ENCODE results near the gene PRPSAP1. TPM values are rescaled to one million over a fixed set of nuclear protein-coding genes. Genes with fewer than 3 reads are reported as not detected.
A peak's percentile ranks its signal among the peaks of the same experiment; 100 is the strongest.

PRPSAP1 gene
- total RNA-seq, 1 experiment from 2014 or later: 38.4 TPM

GRCh38 chr17:76345377-76345974, 8.2 kb downstream of the PRPSAP1 start:
- no peaks in the 10 kb centered on the region for H3K79me1 ChIP-seq (ENCODE audit: insufficient read depth, low read depth, low read length, poor library complexity, severe bottlenecking)
- H3K56ac ChIP-seq (ENCODE audit: insufficient read length, low read depth, low read length): no peak overlapping the region
- H4K91ac ChIP-seq (ENCODE audit: insufficient read length, low read depth, low read length): no peak overlapping the region
- Mint-ChIP-seq H3K36me3 (ENCODE audit: insufficient read depth in 1 of 3, low read depth in 3 of 3) (peaks cover 20 to 55% (median 51%) of the 10 kb centered on the region in 3 experiments; a peak in 6 of 7 replicates), H3K27ac (peak overlapping the region in 1 of 3 experiments; percentile 47; a peak in 1 of 7 replicates), H3K4me3 (no peak overlapping the region), H3K27me3 (ENCODE audit: low read depth) (no peaks in the 10 kb centered on the region), H3K9me3 (no peaks in the 10 kb centered on the region), H3K4me1 (no peaks in the 10 kb centered on the region)
- H2BK5ac ChIP-seq (ENCODE audit: insufficient read length, low read length): no peak overlapping the region
- H3K79me2 ChIP-seq (ENCODE audit: insufficient read depth, low read length): no peaks in the 10 kb centered on the region
- no peak overlapping the region for H3K18ac ChIP-seq (ENCODE audit: insufficient read length, low read depth, low read length)
- no peaks in the 10 kb centered on the region for H3K4me1 ChIP-seq (ENCODE audit: insufficient read depth, low read length)
- no peak overlapping the region for H3K27ac ChIP-seq (ENCODE audit: insufficient read length, low read depth, low read length)
- no peak overlapping the region for H4K5ac ChIP-seq (ENCODE audit: insufficient read length, low read depth, low read length)
- H4K20me1 ChIP-seq (ENCODE audit: control insufficient read depth, insufficient read depth, insufficient read length): no peaks in the 10 kb centered on the region
- H3K9ac ChIP-seq (ENCODE audit: extremely low read depth, insufficient read length, low read length): no peak overlapping the region
- no peak overlapping the region for H3K23ac ChIP-seq (ENCODE audit: insufficient read length, low read depth, low read length)
- H3K4ac ChIP-seq (ENCODE audit: low read depth, low read length): no peak overlapping the region
- no peaks in the 10 kb centered on the region for H3K9me3 ChIP-seq (ENCODE audit: control insufficient read depth, low read depth, low read length)
- no peak overlapping the region for H2BK15ac ChIP-seq (ENCODE audit: low read depth, low read length)
- no peak overlapping the region for H2AK5ac ChIP-seq (ENCODE audit: insufficient read length, low read length)
- no peak overlapping the region for H2AFZ ChIP-seq (ENCODE audit: low read length)
- H3K14ac ChIP-seq (ENCODE audit: insufficient read depth, low read length): no peak overlapping the region
- H3T11ph ChIP-seq (ENCODE audit: low read length): no peak overlapping the region
- H3K4me2 ChIP-seq (ENCODE audit: insufficient read depth, insufficient read length, low read length): no peak overlapping the region
- no peak overlapping the region for H2BK20ac ChIP-seq (ENCODE audit: low read depth, low read length, poor library complexity, severe bottlenecking)
- TF ChIP-seq CTCF (conservative IDR thresholded peaks at IDR 0.05): no peak
- DNase-seq: no peak
- H3K27me3 ChIP-seq (ENCODE audit: insufficient read depth, low read length): no peaks in the 10 kb centered on the region
- H2BK12ac ChIP-seq (ENCODE audit: insufficient read length, low read depth, low read length): no peak overlapping the region
- H3K23me2 ChIP-seq (ENCODE audit: insufficient read length, low read depth, low read length, poor library complexity, severe bottlenecking): no peaks in the 10 kb centered on the region
- WGBS (ENCODE audit: extremely low coverage, insufficient read length, low lambda C conversion rate): no CpG with 5 or more reads among the region's 14 CpGs
- no peak overlapping the region for H4K8ac ChIP-seq (replicated peaks; ENCODE audit: insufficient read length, low read depth, low read length)
- H2BK120ac ChIP-seq (ENCODE audit: low read depth, low read length, poor library complexity, severe bottlenecking): no peak overlapping the region

Data from H9 (cell line).